HCT116 (cell line): Measurements from ENCODE around the gene MPHOSPH8. TPM values are rescaled to one million over a fixed set of nuclear protein-coding genes. Genes with fewer than 3 reads are reported as not detected.

Source experiments
- ATAC-seq: fragments of 200-7000 bp; cut with Tn5 transposase; 2 replicates; pipeline ENCODE4 v1.9.1; 2020; ENCODE audit warnings: mild to moderate bottlenecking, moderate library complexity
- BruUV-seq: library from RNA; stranded (reverse); fragments of 400-500 nt; replicated peaks from 2 replicates; lab custom pipeline; 2021; lab: Mats Ljungman, UMichigan
- CTCF ChIA-PET: fragments of 300-600 bp; sonication (Branson Sonifier 250); formaldehyde crosslinking; loops from one replicate; lab custom pipeline; 2021; ENCODE audit warnings: antibody characterized with exemption; lab: Charles Lee
- POLR2A ChIA-PET: fragments of 300-600, 350-600 bp; sonication (Branson Sonifier 250); formaldehyde crosslinking; loops from one replicate; lab custom pipeline; 2021; ENCODE audit warnings: antibody characterized with exemption; lab: Charles Lee
- RAD21 ChIA-PET, 2 experiments: fragments of 300-600 bp; sonication (Branson Sonifier 250); formaldehyde crosslinking; loops; one replicate each; lab custom pipeline; 2023; ENCODE audit warnings: low total read pairs in 2 of 2; ENCODE audit not compliant: uncharacterized antibody in 2 of 2, unreplicated experiment in 2 of 2, low non-redundant PET in 1 of 2; lab: Charles Lee
- DNase-seq: peaks from one replicate; pipeline ENCODE4 v3.0.0-alpha.2; 2010; ENCODE audit warnings: low read depth, low spot score
- H2AFZ ChIP-seq: fragments of 200-600 bp; shearing (Covaris generic), sonication (generic); 2 replicates; pipeline ENCODE4 v1.6.1; 2017; ENCODE audit warnings: low read depth, mixed run types, mixed read lengths, antibody characterized with exemption, low read length; ENCODE audit not compliant: poor library complexity, severe bottlenecking
- H3K27ac ChIP-seq: 2 replicates; pipeline ENCODE4 v1.5.1; 2012; ENCODE audit warnings: low read depth, low read length
- H3K27me3 ChIP-seq: fragments of 200-600 bp; sonication (generic); 2 replicates; pipeline ENCODE4 v1.6.1; 2016; ENCODE audit warnings: mixed run types, low read length, mixed read lengths; ENCODE audit not compliant: insufficient read depth
- H3K36me3 ChIP-seq, 2 experiments: fragments of 200-500 bp in 1 of 2; fragments of 200-600 bp in 1 of 2; sonication (Bioruptor generic) in 1 of 2; sonication (generic) in 1 of 2; 2 replicates each; pipeline versions ENCODE4 v1.5.1 to v1.6.1; 2014 to 2016; ENCODE audit warnings: low read length in 2 of 2, inconsistent platforms in 1 of 2, mixed read lengths in 1 of 2, mixed run types in 1 of 2; ENCODE audit not compliant: insufficient read depth in 2 of 2, control insufficient read depth in 1 of 2
- H3K4me1 ChIP-seq, 2 experiments: fragments of 200-600 bp in 1 of 2; sonication (generic) in 1 of 2; 2 replicates each; pipeline versions ENCODE4 v1.5.1 to v1.6.1; 2012 to 2017; ENCODE audit warnings: low read length in 2 of 2, inconsistent platforms in 1 of 2, mild to moderate bottlenecking in 1 of 2, mixed read lengths in 1 of 2, mixed run types in 1 of 2, moderate library complexity in 1 of 2; ENCODE audit not compliant: insufficient read depth in 2 of 2, control insufficient read depth in 1 of 2
- H3K4me2 ChIP-seq: fragments of 200-600 bp; sonication (generic); 2 replicates; pipeline ENCODE4 v1.6.1; 2017; ENCODE audit warnings: mixed run types, low read length, mixed read lengths
- H3K4me3 ChIP-seq, 2 experiments: fragments of 200-600 bp in 1 of 2; sonication (generic) in 1 of 2; replicated peaks in 1 of 2; 2 replicates each; pipeline ENCODE4 v1.5.1; 2011 to 2016; ENCODE audit warnings: low read length in 2 of 2, control low read depth in 1 of 2, low read depth in 1 of 2, mild to moderate bottlenecking in 1 of 2, mixed read lengths in 1 of 2, mixed run types in 1 of 2
- H3K79me2 ChIP-seq: fragments of 200-600 bp; sonication (generic); 2 replicates; pipeline ENCODE4 v1.6.1; 2017; ENCODE audit warnings: mild to moderate bottlenecking, mixed run types, low read length, moderate library complexity, mixed read lengths; ENCODE audit not compliant: insufficient read depth
- H3K9ac ChIP-seq: fragments of 200-600 bp; sonication (generic); 2 replicates; pipeline ENCODE4 v1.6.1; 2016; ENCODE audit warnings: low read length, mixed read lengths
- H3K9me2 ChIP-seq: fragments of 200-600 bp; sonication (generic), shearing (Covaris generic); 2 replicates; pipeline ENCODE4 v1.6.1; 2017; ENCODE audit warnings: mixed run types, mild to moderate bottlenecking, moderate library complexity; ENCODE audit not compliant: insufficient read depth
- H3K9me3 ChIP-seq, 2 experiments: fragments of 200-500 bp in 1 of 2; fragments of 200-600 bp in 1 of 2; sonication (Bioruptor generic) in 1 of 2; sonication (generic) in 1 of 2; 2 replicates each; pipeline ENCODE4 v1.6.1; 2014 to 2017; ENCODE audit warnings: low read length in 2 of 2, mixed read lengths in 2 of 2, inconsistent platforms in 1 of 2, low read depth in 1 of 2, mild to moderate bottlenecking in 1 of 2, mixed run types in 1 of 2, moderate library complexity in 1 of 2; ENCODE audit not compliant: control insufficient read depth in 1 of 2, insufficient read depth in 1 of 2
- H4K20me1 ChIP-seq: fragments of 200-600 bp; sonication (generic), shearing (Covaris generic); 2 replicates; pipeline ENCODE4 v1.6.1; 2017; ENCODE audit warnings: mixed run types, mild to moderate bottlenecking, moderate library complexity; ENCODE audit not compliant: insufficient read depth
- ATF3 ChIP-seq: IDR thresholded peaks from 2 replicates; pipeline ENCODE4 v1.6.1; 2012
- CTCF ChIP-seq, 3 experiments: fragments of 200-600 bp in 1 of 3; sonication (generic) in 1 of 3; IDR thresholded peaks in 2 of 3; conservative IDR thresholded peaks in 1 of 3; 2 replicates each; pipeline ENCODE4 v1.5.1; 2012 to 2017; ENCODE audit warnings: low read depth in 2 of 3, low read length in 2 of 3, antibody characterized with exemption in 1 of 3, borderline replicate concordance in 1 of 3, control low read depth in 1 of 3, mild to moderate bottlenecking in 1 of 3, mixed read lengths in 1 of 3, mixed run types in 1 of 3, moderate library complexity in 1 of 3; ENCODE audit not compliant: insufficient read depth in 1 of 3
- EGR1 ChIP-seq: IDR thresholded peaks from 2 replicates; pipeline ENCODE4 v1.6.1; 2012; ENCODE audit warnings: low read depth
- FOSL1 ChIP-seq: IDR thresholded peaks from 2 replicates; pipeline ENCODE4 v1.6.1; 2012; ENCODE audit warnings: low read depth
- POLR2A ChIP-seq: IDR thresholded peaks from 2 replicates; pipeline ENCODE4 v1.7.0; 2011; ENCODE audit warnings: borderline replicate concordance; ENCODE audit not compliant: insufficient read depth, insufficient read length; ENCODE audit errors: extremely low read depth
- RAD21 ChIP-seq: IDR thresholded peaks from 2 replicates; pipeline ENCODE4 v1.6.1; 2012; ENCODE audit warnings: low read depth, mild to moderate bottlenecking
- SIN3A ChIP-seq: IDR thresholded peaks from 2 replicates; pipeline ENCODE4 v1.6.1; 2012; ENCODE audit warnings: low read depth
- SP1 ChIP-seq: IDR thresholded peaks from 2 replicates; pipeline ENCODE4 v1.6.1; 2012; ENCODE audit warnings: low read depth
- SRF ChIP-seq: IDR thresholded peaks from 2 replicates; pipeline ENCODE4 v1.6.1; 2012; ENCODE audit warnings: low read depth
- TCF7L2 ChIP-seq: IDR thresholded peaks from 2 replicates; pipeline ENCODE4 v1.7.0; 2011; ENCODE audit warnings: borderline replicate concordance, inconsistent platforms; ENCODE audit not compliant: insufficient read depth, insufficient read length; ENCODE audit errors: extremely low read depth
- YY1 ChIP-seq: IDR thresholded peaks from 2 replicates; pipeline ENCODE4 v1.6.1; 2011; ENCODE audit warnings: low read length, low read depth, moderate library complexity, mild to moderate bottlenecking; ENCODE audit not compliant: insufficient replicate concordance; ENCODE audit errors: extremely low read depth
- ZFX ChIP-seq: fragments of 450-650 bp; IDR thresholded peaks from 2 replicates; pipeline ENCODE4 v1.6.1; 2017
- ZNF274 ChIP-seq: fragments of 200-500 bp; sonication (Bioruptor generic); IDR thresholded peaks from 2 replicates; pipeline ENCODE4 v1.6.1; 2014; ENCODE audit warnings: mild to moderate bottlenecking, low read depth, low read length, inconsistent platforms
- intact Hi-C: fragments of 100-400 bp; cut with micrococcal nuclease; formaldehyde crosslinking; loops from 2 replicates; pipeline ENCODE4 v1.10.0; 2022
- total RNA-seq: library from RNA; stranded (reverse); gene quantifications from one replicate; pipeline ENCODE4 v1.2.1, GENCODE V29; 2021; ENCODE audit not compliant: unreplicated experiment
- TF ChIP-seq, protein P1 (sequence below): IDR thresholded peaks from 2 replicates; pipeline ENCODE4 v1.6.1; 2012
- TF ChIP-seq, protein P2 (sequence below): IDR thresholded peaks from 2 replicates; pipeline ENCODE4 v1.6.1; 2012; ENCODE audit warnings: low read depth

Gene MPHOSPH8
- total RNA-seq, 1 experiment from 2014 or later, result 21.5 TPM

DNA sequence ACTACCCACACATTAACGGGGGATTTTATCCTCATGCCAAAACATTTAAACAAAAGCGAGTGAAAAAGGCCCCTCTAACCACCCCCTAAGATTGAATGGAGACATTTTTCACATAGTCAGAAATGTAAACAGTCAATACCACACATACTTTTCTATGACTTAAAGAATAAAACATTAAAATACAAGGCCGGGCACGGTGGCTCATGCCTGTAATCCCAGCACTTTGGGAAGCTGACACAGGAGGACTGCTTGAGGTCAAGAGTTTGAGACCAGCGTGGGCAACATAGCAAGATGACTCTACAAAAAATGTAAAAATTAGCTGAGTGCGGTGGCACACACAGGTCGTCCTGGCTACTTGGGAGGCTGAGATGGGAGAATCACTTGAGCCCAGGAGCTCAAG is 47.3 kb downstream of the MPHOSPH8 start:
- H3K9me3 ChIP-seq, result no peaks in the 10 kb centered on the region
- H4K20me1 ChIP-seq, result peaks cover 6% of the 10 kb centered on the region; the same call in 1 of the 2 replicates
- no peak overlapping the region for H3K4me3 ChIP-seq
- no peak overlapping the region for H3K27ac ChIP-seq
- H3K36me3 ChIP-seq, result peaks cover 0 to 8% of the 10 kb centered on the region in 2 experiments; a peak in 2 of 4 replicates
- H3K4me1 ChIP-seq, result no peaks in the 10 kb centered on the region
- POLR2A ChIA-PET, result no interaction called here
- RAD21 ChIA-PET, result no interaction called here
- CTCF ChIA-PET, result no interaction called here
- no peaks in the 10 kb centered on the region for H3K27me3 ChIP-seq
- no peak overlapping the region for H2AFZ ChIP-seq
- H3K9me2 ChIP-seq, result no peaks in the 10 kb centered on the region
- ATAC-seq (no peak), DNase-seq (no peak)
- intact Hi-C loops, result loop anchor here (2.0 kb wide), 1 partner anchor 20 kb away; no protein-coding TSS in a partner anchor
- H3K79me2 ChIP-seq, result peaks cover 23% of the 10 kb centered on the region
- H3K4me2 ChIP-seq, result no peak overlapping the region
- TF ChIP-seq POLR2A (no peak), ZNF274 (no peak), YY1 (no peak), TCF7L2 (no peak), SIN3A (no peak)
- H3K9ac ChIP-seq, result no peak overlapping the region
- no TSS peak for BruUV-seq

- Histone ChIP-seq H3K9me3 (no peaks in the 10 kb centered on the region), H3K9me2 (no peaks in the 10 kb centered on the region), H3K4me1 (no peaks in the 10 kb centered on the region), H3K4me2 (no peak overlapping the region), H2AFZ (no peak overlapping the region), H3K9ac (no peak overlapping the region), H3K27me3 (no peaks in the 10 kb centered on the region), H3K36me3 (peaks cover 0 to 7% of the 10 kb centered on the region in 2 experiments; a peak in 2 of 4 replicates), H3K27ac (no peak overlapping the region), H3K4me3 (no peak overlapping the region), H4K20me1 (peaks cover 6% of the 10 kb centered on the region; the same call in 1 of the 2 replicates), H3K79me2 (peaks cover 27% of the 10 kb centered on the region)
- POLR2A ChIA-PET, result no interaction called here
- CTCF ChIA-PET, result no interaction called here
- DNase-seq (no peak), ATAC-seq (no peak)
- no TSS peak for BruUV-seq
- intact Hi-C loops, result loop anchor here (2.0 kb wide), 1 partner anchor 21 kb away; no protein-coding TSS in a partner anchor
- RAD21 ChIA-PET, result no interaction called here
- TF ChIP-seq CTCF (IDR thresholded peaks at IDR 0.05 in 2 of 3, conservative IDR thresholded peaks at IDR 0.05 in 1 of 3; ENCODE audit: borderline replicate concordance in 1 of 3, insufficient read depth in 1 of 3, low read depth in 2 of 3, low read length in 2 of 3) (no peak), POLR2A (no peak), ATF3 (no peak), ZFX (no peak), SRF (no peak), TCF7L2 (no peak), SP1 (no peak), FOSL1 (no peak), RAD21 (no peak), EGR1 (no peak)
- TF ChIP-seq, protein P1, sequence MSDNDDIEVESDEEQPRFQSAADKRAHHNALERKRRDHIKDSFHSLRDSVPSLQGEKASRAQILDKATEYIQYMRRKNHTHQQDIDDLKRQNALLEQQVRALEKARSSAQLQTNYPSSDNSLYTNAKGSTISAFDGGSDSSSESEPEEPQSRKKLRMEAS, result no peak
- TF ChIP-seq, protein P2, sequence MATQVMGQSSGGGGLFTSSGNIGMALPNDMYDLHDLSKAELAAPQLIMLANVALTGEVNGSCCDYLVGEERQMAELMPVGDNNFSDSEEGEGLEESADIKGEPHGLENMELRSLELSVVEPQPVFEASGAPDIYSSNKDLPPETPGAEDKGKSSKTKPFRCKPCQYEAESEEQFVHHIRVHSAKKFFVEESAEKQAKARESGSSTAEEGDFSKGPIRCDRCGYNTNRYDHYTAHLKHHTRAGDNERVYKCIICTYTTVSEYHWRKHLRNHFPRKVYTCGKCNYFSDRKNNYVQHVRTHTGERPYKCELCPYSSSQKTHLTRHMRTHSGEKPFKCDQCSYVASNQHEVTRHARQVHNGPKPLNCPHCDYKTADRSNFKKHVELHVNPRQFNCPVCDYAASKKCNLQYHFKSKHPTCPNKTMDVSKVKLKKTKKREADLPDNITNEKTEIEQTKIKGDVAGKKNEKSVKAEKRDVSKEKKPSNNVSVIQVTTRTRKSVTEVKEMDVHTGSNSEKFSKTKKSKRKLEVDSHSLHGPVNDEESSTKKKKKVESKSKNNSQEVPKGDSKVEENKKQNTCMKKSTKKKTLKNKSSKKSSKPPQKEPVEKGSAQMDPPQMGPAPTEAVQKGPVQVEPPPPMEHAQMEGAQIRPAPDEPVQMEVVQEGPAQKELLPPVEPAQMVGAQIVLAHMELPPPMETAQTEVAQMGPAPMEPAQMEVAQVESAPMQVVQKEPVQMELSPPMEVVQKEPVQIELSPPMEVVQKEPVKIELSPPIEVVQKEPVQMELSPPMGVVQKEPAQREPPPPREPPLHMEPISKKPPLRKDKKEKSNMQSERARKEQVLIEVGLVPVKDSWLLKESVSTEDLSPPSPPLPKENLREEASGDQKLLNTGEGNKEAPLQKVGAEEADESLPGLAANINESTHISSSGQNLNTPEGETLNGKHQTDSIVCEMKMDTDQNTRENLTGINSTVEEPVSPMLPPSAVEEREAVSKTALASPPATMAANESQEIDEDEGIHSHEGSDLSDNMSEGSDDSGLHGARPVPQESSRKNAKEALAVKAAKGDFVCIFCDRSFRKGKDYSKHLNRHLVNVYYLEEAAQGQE, result no peak
Measured at GRCh38 chr13:19681517-19681916, 48.1 kb downstream of the MPHOSPH8 start.
